ENCODE data around the gene ZNF496. TPM values are rescaled to one million over a fixed set of nuclear protein-coding genes. Genes with fewer than 3 reads are reported as not detected.

The ZNF496 gene
- total and polyA plus RNA-seq, 2 of the 4 experiments (the other 2 are of a cell fraction): 11.7 to 16.2 TPM

GRCh38 chr1:247298124-247298481, 33.6 kb downstream of the ZNF496 start:
- Histone ChIP-seq H2AFZ (replicated peaks; ENCODE audit: low read length, poor library complexity) (no peak overlapping the region), H2BK20ac (ENCODE audit: low read depth, low read length) (no peak overlapping the region), H3K56ac (ENCODE audit: extremely low read depth, insufficient read depth, low read length) (no peak overlapping the region), H2AK5ac (ENCODE audit: low read depth, low read length) (no peak overlapping the region), H3K14ac (replicated peaks; ENCODE audit: low read depth, low read length) (no peak overlapping the region), H4K20me1 (ENCODE audit: insufficient read depth, low read length) (peaks cover 4% of the 10 kb centered on the region; the same call in 1 of the 2 replicates), H3K27me3 (ENCODE audit: control insufficient read depth, insufficient read depth, low read length) (no peaks in the 10 kb centered on the region), H4K5ac (ENCODE audit: low read depth, low read length) (no peak overlapping the region), H3K4me3 (ENCODE audit: insufficient read depth, low read depth, low read length) (no peak overlapping the region), H4K91ac (ENCODE audit: insufficient read depth, low read depth, low read length) (no peak overlapping the region), H3K36me3 (ENCODE audit: control insufficient read depth, insufficient read depth, low read length) (peaks cover 46% of the 10 kb centered on the region), H2BK15ac (ENCODE audit: low read depth, low read length) (no peak overlapping the region), H2BK5ac (ENCODE audit: low read depth, low read length, poor library complexity, severe bottlenecking) (no peak overlapping the region), H3K9ac (ENCODE audit: low read depth, low read length) (no peak overlapping the region), H3K4me2 (ENCODE audit: low read depth, low read length) (no peak overlapping the region), H3K23ac (ENCODE audit: low read depth, low read length) (no peak overlapping the region), H3K9me1 (ENCODE audit: insufficient read depth, low read length) (peaks cover 8% of the 10 kb centered on the region; the same call in 1 of the 2 replicates), H2AK9ac (replicated peaks; ENCODE audit: low read depth, low read length, poor library complexity) (no peak overlapping the region), H3K9me3 (ENCODE audit: control insufficient read depth, insufficient read depth, low read length) (no peaks in the 10 kb centered on the region), H4K8ac (ENCODE audit: low read depth in 2 of 2, low read length in 2 of 2) (no peak overlapping the region), H3K27ac (ENCODE audit: insufficient read depth, low read length) (no peak overlapping the region), H3K4me1 (ENCODE audit: control insufficient read depth, insufficient read depth, low read length) (peaks cover 10% of the 10 kb centered on the region), H3K79me1 (ENCODE audit: low read depth in 1 of 2, low read length in 2 of 2) (no peaks in the 10 kb centered on the region), H3K4ac (ENCODE audit: low read depth, low read length) (no peak overlapping the region), H3K18ac (ENCODE audit: low read depth, low read length) (no peak overlapping the region), H2BK120ac (ENCODE audit: low read depth, low read length) (no peak overlapping the region)
- DNase-seq (no peak), ATAC-seq (ENCODE audit: low read depth) (no peak)
- CTCF ChIA-PET: no interaction called here
- BruUV-seq (replicated peaks): no TSS peak
- POLR2A ChIA-PET (ENCODE audit: unreplicated experiment): no interaction called here
- TF ChIP-seq POLR2A (IDR thresholded peaks at IDR 0.05; ENCODE audit: low read depth, low read length): no peak
- TF ChIP-seq USF2 (IDR thresholded peaks at IDR 0.05; ENCODE audit: low read depth, low read length): no peak
- TF ChIP-seq MAZ (IDR thresholded peaks at IDR 0.05; ENCODE audit: borderline replicate concordance, low read depth, low read length): no peak
- no peak for TF ChIP-seq CHD1 (IDR thresholded peaks at IDR 0.05; ENCODE audit: low read depth, low read length)
- no peak for TF ChIP-seq MXI1 (IDR thresholded peaks at IDR 0.05; ENCODE audit: borderline replicate concordance, low read depth, low read length)
- dilution Hi-C loops (cut with HindIII; ENCODE audit: low sequenced_read_pairs, unreplicated experiment) (no loop called here), in situ Hi-C loops (cut with MboI; ENCODE audit: low sequenced_read_pairs) (no loop called here), intact Hi-C loops (cut with micrococcal nuclease) (loop anchor here (10.0 kb wide), 1 partner anchor 193 kb away; the partner anchor contains the start of gene ZNF669)
- WGBS, 2 experiments (ENCODE audit: extremely low coverage in 2 of 2, insufficient read length in 1 of 2): 80% methylated on average over 3 of the region's 6 CpGs; no CpG with 5 or more reads in 1 of the 2 experiments
